A673 (cell line): ENCODE data around the gene SYNJ1. TPM values are rescaled to one million over a fixed set of nuclear protein-coding genes. Genes with fewer than 3 reads are reported as not detected.

ENCODE experiments used
- BruUV-seq: library from RNA; stranded (reverse); fragments of 400-500 nt; replicated peaks from 2 replicates; lab custom pipeline; 2021; lab: Mats Ljungman, UMichigan
- CTCF ChIA-PET: fragments of 300-600 bp; sonication (Branson Sonifier 250); formaldehyde crosslinking; loops from one replicate; lab custom pipeline; 2022; ENCODE audit warnings: antibody characterized with exemption; lab: Charles Lee
- POLR2A ChIA-PET: fragments of 300-600 bp; sonication (Branson Sonifier 250); formaldehyde crosslinking; loops from one replicate; lab custom pipeline; 2022; ENCODE audit warnings: antibody characterized with exemption; ENCODE audit not compliant: low non-redundant PET; lab: Charles Lee
- DNase-seq: peaks from one replicate; pipeline ENCODE4 v3.0.0-alpha.2; 2015; ENCODE audit warnings: low spot score
- H3K27ac ChIP-seq: fragments of 200-600 bp; sonication (generic); 2 replicates; pipeline ENCODE4 v1.5.1; 2016; ENCODE audit warnings: mixed run types, low read depth, mild to moderate bottlenecking, mixed read lengths, antibody characterized with exemption, low read length; ENCODE audit not compliant: poor library complexity, severe bottlenecking
- H3K27me3 ChIP-seq: fragments of 200-600 bp; sonication (generic); replicated peaks from 2 replicates; pipeline ENCODE4 v1.6.1; 2017; ENCODE audit warnings: mixed run types, low read depth, mild to moderate bottlenecking, mixed read lengths, antibody characterized with exemption, low read length; ENCODE audit not compliant: insufficient read depth, poor library complexity
- H3K36me3 ChIP-seq: fragments of 200-600 bp; sonication (generic); 2 replicates; pipeline ENCODE4 v1.6.1; 2016; ENCODE audit warnings: mixed run types, mild to moderate bottlenecking, mixed read lengths, antibody characterized with exemption, low read length; ENCODE audit not compliant: insufficient read depth, poor library complexity, severe bottlenecking
- H3K4me1 ChIP-seq: fragments of 200-600 bp; sonication (generic); 2 replicates; pipeline ENCODE4 v1.6.1; 2017; ENCODE audit warnings: mixed run types, mild to moderate bottlenecking, mixed read lengths, antibody characterized with exemption, low read length; ENCODE audit not compliant: insufficient read depth, poor library complexity, severe bottlenecking
- H3K4me3 ChIP-seq: fragments of 200-600 bp; sonication (generic); 2 replicates; pipeline ENCODE4 v1.5.1; 2016; ENCODE audit warnings: low read depth, mixed run types, mild to moderate bottlenecking, mixed read lengths, low read length; ENCODE audit not compliant: poor library complexity, severe bottlenecking
- H3K9me3 ChIP-seq: fragments of 200-600 bp; sonication (generic); 2 replicates; pipeline ENCODE4 v1.6.1; 2016; ENCODE audit warnings: mixed run types, low read depth, mild to moderate bottlenecking, mixed read lengths, antibody characterized with exemption, low read length; ENCODE audit not compliant: poor library complexity, severe bottlenecking
- CTCF ChIP-seq: fragments of 300-800, 200-600 bp; sonication (generic); conservative IDR thresholded peaks from 2 replicates; pipeline ENCODE4 v1.5.1; 2017; ENCODE audit warnings: low read depth, mild to moderate bottlenecking, antibody characterized with exemption, low read length, moderate library complexity, mixed read lengths
- EZH2 ChIP-seq: fragments of 200-600 bp; sonication (generic); IDR thresholded peaks from 2 replicates; pipeline ENCODE4 v1.6.1; 2017; ENCODE audit warnings: borderline replicate concordance, low read depth, mild to moderate bottlenecking, mixed read lengths, antibody characterized with exemption, low read length; ENCODE audit not compliant: poor library complexity, severe bottlenecking
- intact Hi-C: fragments of 100-400 bp; cut with micrococcal nuclease; formaldehyde crosslinking; loops from one replicate; pipeline ENCODE4 v1.10.0; 2022; ENCODE audit not compliant: unreplicated experiment
- total RNA-seq: library from RNA; stranded (reverse); gene quantifications from 2 replicates; pipeline ENCODE4 v1.2.3, GENCODE V29; 2021

The SYNJ1 gene
- total RNA-seq, 1 experiment from 2014 or later: 17.1 TPM

GRCh38 chr21:32599526-32599925, 128.3 kb downstream of the SYNJ1 start:
- Histone ChIP-seq H3K4me3 (no peak overlapping the region), H3K36me3 (peaks cover 32% of the 10 kb centered on the region), H3K4me1 (no peaks in the 10 kb centered on the region), H3K27ac (no peak overlapping the region), H3K9me3 (no peaks in the 10 kb centered on the region), H3K27me3 (no peaks in the 10 kb centered on the region)
- intact Hi-C loops: no loop called here
- TF ChIP-seq EZH2 (no peak), CTCF (no peak)
- CTCF ChIA-PET: no interaction called here
- DNase-seq: no peak
- BruUV-seq: no TSS peak
- POLR2A ChIA-PET: no interaction called here

- intact Hi-C loops: no loop called here
- ChIA-PET POLR2A (no interaction called here), CTCF (interaction anchor here (0.5 kb wide), 1 partner anchor 335 kb away, joined by 8 read pairs; no protein-coding TSS in a partner anchor)
- no TSS peak for BruUV-seq
- Histone ChIP-seq H3K27ac (no peak overlapping the region), H3K4me1 (no peaks in the 10 kb centered on the region), H3K9me3 (no peaks in the 10 kb centered on the region), H3K4me3 (no peak overlapping the region), H3K27me3 (no peaks in the 10 kb centered on the region), H3K36me3 (peaks cover 28% of the 10 kb centered on the region)
- no peak for DNase-seq
- TF ChIP-seq EZH2 (no peak), CTCF (no peak)
These were observed 128.7 kb downstream of the SYNJ1 start for GRCh38 chr21:32599091-32599490.

GRCh38 chr21:32597205-32597604, 130.6 kb downstream of the SYNJ1 start:
- H3K27me3 ChIP-seq: no peaks in the 10 kb centered on the region
- peak; percentile 8 for DNase-seq
- CTCF ChIA-PET: interaction anchor here (0.6 kb wide), 1 partner anchor 124 kb away, joined by 3 read pairs; no protein-coding TSS in a partner anchor
- TF ChIP-seq EZH2 (no peak), CTCF (no peak)
- H3K27ac ChIP-seq: no peak overlapping the region
- intact Hi-C loops: no loop called here
- no peak overlapping the region for H3K4me3 ChIP-seq
- POLR2A ChIA-PET: no interaction called here
- no peaks in the 10 kb centered on the region for H3K9me3 ChIP-seq
- peaks cover 15% of the 10 kb centered on the region for H3K36me3 ChIP-seq
- BruUV-seq: no TSS peak
- H3K4me1 ChIP-seq: no peaks in the 10 kb centered on the region
